ENCODE results near the gene TFCP2.

The TFCP2 gene

GRCh38 chr12:51162217-51162616, 10.7 kb downstream of the TFCP2 start:
- H3K4me3 ChIP-seq (ENCODE audit: low read length, poor library complexity, severe bottlenecking): no peak overlapping the region
- H3K36me3 ChIP-seq (ENCODE audit: insufficient read depth, low read length): no peaks in the 10 kb centered on the region
- TF ChIP-seq EZH2phosphoT487 (IDR thresholded peaks at IDR 0.05; ENCODE audit: borderline replicate concordance): no peak
- no peak for TF ChIP-seq CTCF (conservative IDR thresholded peaks at IDR 0.05; ENCODE audit: low read length)
- no peak overlapping the region for H2AFZ ChIP-seq (ENCODE audit: low read length)
- no peaks in the 10 kb centered on the region for H3K79me2 ChIP-seq (ENCODE audit: insufficient read depth, low read length)
- no peaks in the 10 kb centered on the region for H3K4me1 ChIP-seq (ENCODE audit: insufficient read depth, low read length, poor library complexity, severe bottlenecking)
- no peaks in the 10 kb centered on the region for H3F3A ChIP-seq (ENCODE audit: low read depth)
- H3K9me2 ChIP-seq (replicated peaks; ENCODE audit: low read depth, low read length): no peaks in the 10 kb centered on the region
- no peaks in the 10 kb centered on the region for H3K9me3 ChIP-seq (ENCODE audit: insufficient read depth, low read depth, low read length)
- no peak overlapping the region for H3K9ac ChIP-seq (ENCODE audit: low read depth, low read length, poor library complexity, severe bottlenecking)
- H4K20me1 ChIP-seq (ENCODE audit: insufficient read depth, low read length, poor library complexity, severe bottlenecking): no peaks in the 10 kb centered on the region
- no peaks in the 10 kb centered on the region for H3K27me3 ChIP-seq (ENCODE audit: insufficient read depth, low read length, poor library complexity, severe bottlenecking)
- H3K4me2 ChIP-seq (ENCODE audit: low read depth, low read length, poor library complexity, severe bottlenecking): no peak overlapping the region

GRCh38 chr12:51160814-51161459, 12.0 kb downstream of the TFCP2 start:
- Histone ChIP-seq H3K4me1 (ENCODE audit: insufficient read depth, low read length, poor library complexity, severe bottlenecking) (no peaks in the 10 kb centered on the region), H3F3A (ENCODE audit: low read depth) (no peaks in the 10 kb centered on the region), H4K20me1 (ENCODE audit: insufficient read depth, low read length, poor library complexity, severe bottlenecking) (no peaks in the 10 kb centered on the region), H3K4me2 (ENCODE audit: low read depth, low read length, poor library complexity, severe bottlenecking) (no peak overlapping the region), H3K9me3 (ENCODE audit: insufficient read depth, low read depth, low read length) (no peaks in the 10 kb centered on the region), H3K27me3 (ENCODE audit: insufficient read depth, low read length, poor library complexity, severe bottlenecking) (no peaks in the 10 kb centered on the region), H3K4me3 (ENCODE audit: low read length, poor library complexity, severe bottlenecking) (no peak overlapping the region), H3K9me2 (replicated peaks; ENCODE audit: low read depth, low read length) (no peaks in the 10 kb centered on the region), H2AFZ (ENCODE audit: low read length) (peak overlapping the region; percentile 46), H3K9ac (ENCODE audit: low read depth, low read length, poor library complexity, severe bottlenecking) (no peak overlapping the region), H3K79me2 (ENCODE audit: insufficient read depth, low read length) (no peaks in the 10 kb centered on the region), H3K36me3 (ENCODE audit: insufficient read depth, low read length) (no peaks in the 10 kb centered on the region)
- no peak for TF ChIP-seq EZH2phosphoT487 (IDR thresholded peaks at IDR 0.05; ENCODE audit: borderline replicate concordance)
- no peak for TF ChIP-seq CTCF (conservative IDR thresholded peaks at IDR 0.05; ENCODE audit: low read length)

GRCh38 chr12:51156245-51156765, 16.6 kb downstream of the TFCP2 start:
- no peak for TF ChIP-seq CTCF (conservative IDR thresholded peaks at IDR 0.05; ENCODE audit: low read length)
- no peak for TF ChIP-seq EZH2phosphoT487 (IDR thresholded peaks at IDR 0.05; ENCODE audit: borderline replicate concordance)
- H2AFZ ChIP-seq (ENCODE audit: low read length): no peak overlapping the region
- no peaks in the 10 kb centered on the region for H3K9me3 ChIP-seq (ENCODE audit: insufficient read depth, low read depth, low read length)
- no peak overlapping the region for H3K9ac ChIP-seq (ENCODE audit: low read depth, low read length, poor library complexity, severe bottlenecking)
- no peak overlapping the region for H3K4me3 ChIP-seq (ENCODE audit: low read length, poor library complexity, severe bottlenecking)
- no peaks in the 10 kb centered on the region for H3K79me2 ChIP-seq (ENCODE audit: insufficient read depth, low read length)
- H3K4me1 ChIP-seq (ENCODE audit: insufficient read depth, low read length, poor library complexity, severe bottlenecking): no peaks in the 10 kb centered on the region
- no peaks in the 10 kb centered on the region for H3K27me3 ChIP-seq (ENCODE audit: insufficient read depth, low read length, poor library complexity, severe bottlenecking)
- no peaks in the 10 kb centered on the region for H3K36me3 ChIP-seq (ENCODE audit: insufficient read depth, low read length)
- H3F3A ChIP-seq (ENCODE audit: low read depth): no peaks in the 10 kb centered on the region
- H4K20me1 ChIP-seq (ENCODE audit: insufficient read depth, low read length, poor library complexity, severe bottlenecking): no peaks in the 10 kb centered on the region
- no peaks in the 10 kb centered on the region for H3K9me2 ChIP-seq (replicated peaks; ENCODE audit: low read depth, low read length)
- no peak overlapping the region for H3K4me2 ChIP-seq (ENCODE audit: low read depth, low read length, poor library complexity, severe bottlenecking)

Measured in Loucy (cell line).